NCI-H345 treated with DMSO at 0.1 percent for 48 hours (cell line): Measurements from ENCODE around the gene CIITA.
"Not testable (repeated sequence)": the region's sequence is repeated elsewhere in the genome, so short reads cannot be mapped to it uniquely, and the experiment has no call there.

ENCODE experiments used
- DNase-seq: peaks from one replicate; lab custom pipeline; 2025; ENCODE audit not compliant: unreplicated experiment; lab: John Stamatoyannopoulos, UW

Gene CIITA

DNA sequence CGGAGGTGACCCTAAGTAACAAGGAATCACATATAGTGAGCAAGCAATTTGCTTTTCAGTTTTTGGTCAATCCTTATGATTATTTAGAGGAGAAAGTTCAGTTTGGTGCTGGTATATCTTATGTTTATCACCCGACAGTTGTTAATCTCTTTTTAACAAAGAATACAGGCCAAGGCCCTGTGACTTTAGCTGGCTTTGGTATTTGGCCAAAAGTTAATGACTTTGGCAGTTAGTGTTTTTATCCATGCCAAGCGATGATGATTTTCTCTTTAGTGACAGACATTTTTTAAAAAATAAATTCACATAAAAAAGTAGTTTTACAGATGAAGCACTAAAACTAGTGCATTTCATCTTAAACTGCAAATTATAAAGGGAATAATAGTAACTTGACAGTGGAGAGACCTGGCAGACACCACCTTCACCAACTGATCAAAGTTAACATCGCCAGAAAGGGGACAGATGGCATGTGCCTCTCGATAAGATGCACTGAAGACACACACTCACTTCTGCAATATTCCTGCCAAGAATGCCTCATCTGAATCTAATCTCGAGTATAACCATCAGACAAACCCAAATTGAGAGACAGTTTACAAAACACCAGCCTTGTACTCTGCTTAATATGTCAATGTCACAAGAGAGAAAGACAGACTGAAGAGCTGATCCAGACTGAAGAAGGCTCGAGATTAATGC is 58.4 kb downstream of the CIITA start:
- no peak for DNase-seq

DNA sequence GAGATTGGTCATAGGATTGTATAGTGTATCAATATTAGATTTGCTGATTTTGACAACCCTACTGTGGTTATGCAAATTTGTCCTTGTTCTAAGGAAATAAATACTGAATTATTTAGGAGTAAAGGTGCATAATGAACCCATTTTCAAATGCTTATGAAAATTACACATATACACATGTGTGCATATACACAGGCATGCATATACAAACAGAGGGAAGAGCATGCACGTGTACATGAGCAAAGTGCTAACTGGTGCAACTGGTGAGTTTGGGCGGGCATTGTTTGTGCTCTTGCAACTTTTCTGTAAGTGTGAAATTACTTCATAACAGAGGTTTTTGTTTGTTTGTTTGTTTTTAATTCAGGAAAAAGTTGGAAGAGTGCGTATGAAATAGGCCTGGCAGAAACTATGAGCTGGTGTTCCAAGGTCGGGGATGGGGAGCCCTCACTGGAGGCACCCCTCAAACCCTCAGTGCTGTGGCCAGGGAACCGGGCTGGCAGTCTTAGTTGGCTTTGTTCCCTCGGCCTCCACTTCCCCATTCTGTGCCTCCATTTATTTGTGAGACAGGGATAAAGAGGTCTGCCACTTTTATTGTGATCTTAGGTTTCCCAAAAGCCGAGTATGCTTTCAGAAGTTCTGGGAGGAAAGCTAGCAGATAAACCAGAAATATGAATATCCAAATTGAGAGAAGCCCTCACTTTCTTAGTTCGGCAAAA is 59.4 kb downstream of the CIITA start:
- DNase-seq, result no peak

- DNase-seq, result no peak
Observed at GRCh38 chr16:10937068-10937859, 60.3 kb downstream of the CIITA start.

DNA sequence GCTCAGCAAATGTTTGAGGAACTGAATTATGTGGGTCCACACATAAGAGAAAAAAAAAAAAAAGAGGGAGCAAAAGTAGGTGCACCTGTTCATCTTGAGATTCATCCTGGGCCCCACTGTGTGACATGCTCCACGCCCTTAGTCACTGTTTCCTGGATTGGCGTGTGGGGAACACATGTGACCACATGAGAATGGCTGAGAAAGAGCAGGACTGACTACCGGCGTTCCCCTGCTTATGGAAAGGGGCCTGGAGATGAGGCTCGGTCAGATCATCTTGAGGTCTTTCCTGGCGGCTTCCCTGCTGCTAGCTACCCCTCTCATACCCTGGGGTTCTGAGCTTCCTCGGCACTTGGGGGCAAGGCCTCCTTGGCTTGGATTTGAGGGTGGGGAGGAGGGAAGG is 61.3 kb downstream of the CIITA start:
- no peak for DNase-seq

- DNase-seq, result no peak
Observed at GRCh38 chr16:10938796-10939648, 62.0 kb downstream of the CIITA start.

GRCh38 chr16:10939649-10940234 is 62.7 kb downstream of the CIITA start:
- DNase-seq, result no peak

DNA sequence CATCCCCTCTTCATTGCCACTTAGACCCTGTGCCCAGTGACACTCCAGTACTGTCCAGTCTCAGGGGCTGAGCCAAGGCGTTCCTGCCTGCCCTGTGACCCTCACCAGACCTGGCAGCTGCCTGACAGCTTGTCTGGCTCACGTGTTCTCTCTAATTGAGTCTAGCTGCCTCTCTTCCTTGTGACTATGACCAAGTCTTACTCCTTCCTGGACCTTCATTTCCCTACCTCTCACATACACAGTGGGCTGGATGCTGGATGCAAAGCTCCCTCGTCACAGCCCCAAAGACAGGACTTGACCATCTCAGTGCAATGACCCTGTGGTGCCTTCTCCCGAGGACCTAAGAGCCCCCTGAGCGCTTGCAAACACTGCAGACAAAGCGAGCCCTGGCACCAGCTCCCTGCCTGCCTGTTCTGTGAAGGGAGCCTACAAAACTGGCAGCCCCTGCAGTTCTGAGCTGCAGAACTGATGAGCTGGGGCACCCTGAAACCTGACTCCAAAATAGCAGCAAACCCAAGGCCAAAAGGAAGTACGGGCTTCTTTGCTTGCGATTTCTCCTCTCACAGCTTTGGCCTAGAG is 63.6 kb downstream of the CIITA start:
- no peak for DNase-seq

DNA sequence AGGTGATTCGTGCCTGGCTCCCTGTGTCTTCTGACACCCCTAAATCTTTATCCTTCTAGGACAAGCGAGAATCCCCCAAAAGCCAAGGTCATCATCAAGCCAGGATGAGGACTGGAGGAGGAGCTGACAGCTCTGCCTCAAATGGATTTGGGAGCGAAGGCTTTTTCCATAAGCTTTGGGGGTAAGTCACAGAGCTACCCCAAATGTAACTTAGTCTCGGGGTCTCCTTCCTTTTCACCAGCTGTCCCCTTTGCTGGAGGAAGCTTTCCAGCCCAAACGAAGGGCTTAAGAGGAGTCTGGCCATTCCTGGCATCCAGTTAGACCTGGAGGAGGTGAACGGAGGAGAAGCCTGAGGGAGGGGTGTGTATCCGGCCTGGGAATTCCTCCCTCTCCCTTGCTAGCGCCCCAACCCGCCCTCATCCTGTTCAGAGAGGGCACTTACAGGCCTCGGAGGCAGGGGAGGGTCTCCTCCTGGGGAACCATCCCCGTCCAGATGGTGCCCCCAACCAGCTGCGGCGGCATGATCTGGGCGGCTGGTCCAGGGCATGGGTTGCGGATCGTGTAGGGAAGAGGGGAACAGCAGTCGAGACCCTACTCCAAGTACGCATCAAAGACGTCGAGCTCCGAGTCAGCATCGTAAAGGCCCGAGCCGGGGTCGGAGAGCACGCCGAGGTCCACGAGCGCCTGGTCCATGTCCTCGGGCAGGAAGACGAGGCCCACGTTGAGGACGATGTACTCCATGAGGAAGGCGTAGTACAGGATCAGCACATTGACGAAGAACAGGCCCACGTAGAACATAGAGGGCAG is 64.3 kb downstream of the CIITA start:
- DNase-seq, result no peak

GRCh38 chr16:10941935-10942351 is 64.9 kb downstream of the CIITA start:
- not testable (repeated sequence) for DNase-seq

DNA sequence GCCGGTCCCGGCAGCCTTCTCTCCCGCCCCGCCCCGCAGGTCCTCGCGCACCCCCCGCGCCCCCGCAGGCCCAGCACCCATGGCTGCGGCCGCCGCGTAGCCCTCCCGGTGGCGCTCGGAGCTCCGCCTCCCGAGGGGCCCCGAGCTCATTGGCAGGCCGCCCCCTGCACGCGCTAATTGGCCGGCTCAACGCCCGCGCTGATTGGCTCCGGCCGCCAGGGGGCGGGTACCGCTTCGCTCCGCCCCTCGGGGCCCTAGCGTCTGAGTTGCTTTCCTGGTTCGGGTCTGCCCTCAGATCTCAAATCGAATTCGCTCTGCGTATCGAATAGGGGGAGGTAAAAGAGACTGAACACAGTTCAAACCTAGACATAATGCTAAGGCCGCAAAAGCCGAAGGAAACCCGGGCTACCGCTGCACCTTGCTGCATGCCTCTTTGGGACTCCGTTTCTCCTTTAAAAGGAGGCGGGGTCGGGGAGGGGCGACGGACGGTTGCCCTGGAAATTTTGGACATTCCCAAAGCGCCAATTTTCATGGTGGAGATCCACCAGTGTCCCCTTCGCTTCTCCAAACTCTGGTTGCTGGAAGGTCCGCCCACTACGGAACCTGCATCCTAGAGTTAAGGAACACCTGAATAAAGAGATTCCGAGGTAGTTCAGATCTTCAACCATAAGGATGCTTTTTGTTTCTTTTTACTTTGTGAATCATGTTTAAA is 65.5 kb downstream of the CIITA start, which contains the start of gene DEXI:
DEXI (minus strand) TSS at position 117 of the 712 bp plus-strand sequence. CDS start 463 bp downstream, outside the sequence.
- DNase-seq, result peak; percentile 86

DNA sequence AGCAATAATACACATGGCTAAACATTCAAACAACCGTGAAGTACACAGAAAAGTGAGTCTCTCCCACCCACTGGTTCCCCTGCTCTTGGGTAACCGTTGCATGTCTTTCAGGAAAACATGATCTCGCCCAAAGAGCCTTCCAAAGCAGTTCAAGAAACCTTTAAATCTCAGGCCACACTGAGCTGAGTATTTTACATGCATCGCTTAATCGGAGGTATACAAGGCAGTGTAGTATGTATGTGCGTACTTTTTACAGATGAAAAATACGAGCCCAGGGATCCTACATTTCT is 66.0 kb downstream of the CIITA start:
- no peak for DNase-seq

DNA sequence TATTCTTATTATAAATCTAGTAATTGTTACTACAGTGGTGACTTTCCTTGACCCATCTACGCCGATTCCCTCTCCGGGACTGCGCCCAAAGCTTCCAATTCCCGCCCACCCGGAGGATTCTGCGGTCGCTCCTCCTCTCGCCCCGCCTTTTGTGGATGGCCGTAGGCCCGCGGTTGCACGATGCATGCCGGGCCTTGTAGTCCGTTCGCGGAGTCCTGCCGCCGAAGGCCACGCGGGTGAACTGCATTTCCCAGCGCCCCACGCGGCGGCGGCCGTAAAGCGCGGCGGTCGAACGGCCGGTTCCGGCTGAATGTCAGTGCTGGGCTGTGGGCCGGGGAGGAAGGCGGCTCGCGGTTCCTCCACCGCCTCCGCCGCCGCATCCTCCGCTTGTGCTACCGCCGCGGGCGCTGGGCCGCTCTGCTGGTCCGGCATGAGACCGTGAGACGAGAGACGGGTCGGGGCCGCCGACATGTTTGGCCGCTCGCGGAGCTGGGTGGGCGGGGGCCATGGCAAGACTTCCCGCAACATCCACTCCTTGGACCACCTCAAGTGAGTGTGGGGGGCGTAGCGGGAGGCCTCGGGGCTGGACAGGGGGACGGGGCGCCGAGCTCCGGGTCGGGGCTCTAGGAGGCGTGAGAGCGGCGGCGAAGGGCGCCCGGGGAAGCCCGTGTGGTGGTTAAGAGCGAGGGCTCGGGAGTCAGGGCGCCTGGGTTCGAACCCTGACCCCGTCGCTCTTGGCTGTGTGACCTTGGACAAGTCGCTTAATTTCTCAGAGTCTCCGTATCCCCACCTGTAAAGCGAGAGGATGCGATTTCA is 67.5 kb downstream of the CIITA start, which contains the start of gene CLEC16A:
CLEC16A (plus strand) TSS at position 316 of the 816 bp plus-strand sequence; CDS start at position 470, 154 bp downstream.
- DNase-seq, result peak; percentile 92

- DNase-seq, result no peak
Observed at GRCh38 chr16:10945065-10945787, 68.2 kb downstream of the CIITA start.

DNA sequence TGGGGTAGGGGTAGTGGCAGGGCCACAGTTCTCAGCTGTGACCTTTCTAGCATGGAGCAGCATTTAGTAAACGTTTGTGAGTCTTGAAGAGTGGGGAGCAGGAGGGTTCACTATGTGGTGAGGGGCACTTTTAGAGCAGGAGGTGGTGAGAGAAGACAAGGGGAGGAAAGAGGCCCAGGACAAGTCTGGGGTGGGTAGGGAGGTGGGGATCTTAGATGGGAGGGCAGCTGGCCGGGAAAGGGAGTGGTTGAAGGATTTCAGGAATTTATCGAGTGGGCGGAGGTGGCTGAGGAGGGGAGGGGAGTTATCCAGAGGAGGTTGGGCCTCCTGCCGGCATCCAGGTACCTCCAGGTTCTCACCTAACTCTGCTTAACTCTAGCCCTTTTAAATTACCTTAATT is 69.3 kb downstream of the CIITA start:
- DNase-seq, result no peak

DNA sequence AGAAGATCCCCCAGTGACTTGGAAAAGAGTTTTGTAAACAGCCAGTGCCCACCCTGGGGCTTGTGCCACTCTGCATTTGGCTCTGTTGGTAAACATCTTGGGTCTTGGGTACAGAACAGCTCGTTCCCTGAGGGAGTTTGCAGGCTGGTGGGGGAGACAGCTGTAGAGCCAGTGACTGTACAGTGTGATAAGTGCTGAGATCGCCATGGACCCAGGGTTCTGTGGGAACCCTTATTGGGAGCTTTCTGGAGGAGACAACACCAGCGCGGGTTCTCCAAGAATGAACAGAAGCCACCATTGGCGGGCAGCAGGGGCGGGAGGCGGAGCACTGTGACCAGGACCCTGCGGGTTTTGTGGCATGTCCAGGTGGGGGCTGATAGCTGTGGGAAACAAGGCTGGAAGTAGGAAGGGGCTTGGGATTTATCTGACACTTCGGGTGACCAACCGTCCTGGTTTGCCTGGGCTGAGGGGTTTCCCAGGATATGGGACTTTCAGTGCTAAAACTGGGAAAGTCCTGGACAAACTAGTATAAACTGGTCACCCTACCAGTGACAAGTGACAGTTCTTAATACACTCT is 70.3 kb downstream of the CIITA start:
- no peak for DNase-seq

DNA sequence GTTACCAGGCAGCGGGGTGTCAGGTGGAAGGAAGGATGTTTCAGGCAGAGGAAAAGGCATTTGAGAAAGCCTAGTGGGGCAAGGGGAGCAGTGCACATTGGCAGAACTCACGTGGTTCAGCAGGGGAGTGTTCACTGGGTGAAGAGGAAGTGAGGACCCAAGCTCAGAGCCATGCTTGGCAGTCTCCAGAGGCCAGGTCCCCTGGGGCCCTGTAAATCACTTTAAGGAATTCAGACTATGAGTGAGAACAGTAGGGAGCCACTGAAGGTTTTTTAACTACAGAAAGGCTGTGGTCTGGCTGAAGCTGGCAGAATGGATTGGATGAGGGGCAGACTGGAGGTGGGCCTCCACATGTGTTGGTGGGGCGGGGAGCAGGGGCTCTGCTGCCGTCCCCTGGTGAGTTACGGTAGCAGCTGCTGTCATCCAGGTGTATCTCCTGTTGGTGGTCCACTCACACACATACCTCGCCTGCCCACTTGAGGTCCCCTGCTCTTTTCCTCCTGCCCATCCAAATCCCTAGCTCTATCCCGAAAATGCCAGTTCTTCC is 72.5 kb downstream of the CIITA start:
- no peak for DNase-seq

GRCh38 chr16:10950393-10950792 is 73.4 kb downstream of the CIITA start:
- DNase-seq, result no peak
